RWPE2 (cell line): ENCODE results near the gene ISG20.

ENCODE experiments used
- ATAC-seq: fragments of 200-7000 bp; cut with Tn5 transposase; 3 replicates; pipeline ENCODE4 v1.9.1; 2021; ENCODE audit warnings: low read depth
- DNase-seq: peaks from one replicate; pipeline ENCODE4 v3.0.0-alpha.2; 2020; ENCODE audit warnings: low spot score
- H3K27ac ChIP-seq: fragments of 450-650 bp; 2 replicates; pipeline ENCODE4 v1.5.1; 2017; ENCODE audit warnings: mild to moderate bottlenecking; ENCODE audit not compliant: poor library complexity, severe bottlenecking
- H3K27me3 ChIP-seq: fragments of 250-450 bp; sonication (Bioruptor Pico); 2 replicates; pipeline ENCODE4 v1.5.1; 2021; ENCODE audit warnings: mild to moderate bottlenecking, moderate library complexity; ENCODE audit not compliant: insufficient read depth, poor library complexity, severe bottlenecking
- H3K36me3 ChIP-seq: fragments of 250-450 bp; sonication (Bioruptor Pico); 2 replicates; pipeline ENCODE4 v1.5.1; 2020; ENCODE audit warnings: low read depth, mild to moderate bottlenecking, moderate library complexity
- H3K4me1 ChIP-seq: fragments of 250-450 bp; sonication (Bioruptor Pico); 2 replicates; pipeline ENCODE4 v1.5.1; 2021; ENCODE audit warnings: mild to moderate bottlenecking, moderate library complexity; ENCODE audit not compliant: insufficient read depth, poor library complexity, severe bottlenecking
- H3K4me3 ChIP-seq: fragments of 250-450 bp; sonication (Bioruptor Pico); 2 replicates; pipeline ENCODE4 v1.5.1; 2021; ENCODE audit warnings: mild to moderate bottlenecking, moderate library complexity; ENCODE audit not compliant: severe bottlenecking
- H3K9me3 ChIP-seq: fragments of 250-450 bp; sonication (Bioruptor Pico); 2 replicates; pipeline ENCODE4 v1.5.1; 2021; ENCODE audit warnings: mild to moderate bottlenecking, moderate library complexity; ENCODE audit not compliant: severe bottlenecking
- TF ChIP-seq, protein P1 (sequence below): fragments of 450-650 bp; IDR thresholded peaks from one replicate; pipeline ENCODE4 v1.5.1; 2017; ENCODE audit warnings: mild to moderate bottlenecking, moderate library complexity; ENCODE audit not compliant: poor library complexity, severe bottlenecking

ISG20 gene

DNA sequence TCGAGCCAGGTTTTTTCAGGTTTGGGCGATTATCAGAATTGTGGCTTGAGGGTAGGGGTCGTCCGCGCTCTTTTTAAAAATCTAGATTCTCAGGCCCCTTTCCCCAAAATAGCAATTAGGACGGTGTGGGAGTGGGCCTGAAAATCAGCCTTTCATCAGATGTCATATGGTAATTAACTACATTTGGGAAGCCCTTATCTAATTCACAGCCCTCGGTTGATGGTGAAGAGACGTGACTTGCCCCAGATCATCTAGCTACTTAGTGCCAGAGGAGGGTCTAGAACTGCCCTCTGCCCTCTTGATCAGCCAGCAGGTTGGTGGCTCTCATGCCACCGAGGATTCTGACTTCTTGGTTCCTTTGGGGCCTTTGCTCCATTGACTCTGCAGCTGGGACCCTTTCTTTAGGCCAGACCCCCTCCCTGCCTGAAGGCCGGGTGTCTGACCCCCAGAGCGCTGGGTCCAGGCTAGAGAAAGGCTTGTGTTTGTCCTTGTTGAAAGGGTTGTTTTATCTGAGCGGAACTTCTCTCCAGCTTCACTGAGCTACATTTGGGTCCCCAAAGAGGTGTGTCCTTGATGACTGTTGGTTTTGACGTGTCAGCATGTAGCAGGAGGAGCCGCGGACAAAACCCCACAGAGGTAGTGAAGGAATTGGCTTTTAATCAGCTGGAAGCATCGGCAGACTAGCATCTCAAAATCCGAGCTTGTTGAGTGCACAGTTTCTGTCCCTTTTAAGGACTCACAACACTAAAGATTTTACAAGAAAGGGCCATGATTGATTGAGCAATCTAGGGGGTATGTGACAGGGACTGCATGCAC is 16.8 kb upstream of the ISG20 start:
- Histone ChIP-seq H3K4me1 (peaks cover 27% of the 10 kb centered on the region), H3K9me3 (no peaks in the 10 kb centered on the region), H3K27me3 (no peaks in the 10 kb centered on the region), H3K27ac (peak overlapping the region; percentile 90), H3K4me3 (peak overlapping the region; percentile 85), H3K36me3 (peaks cover 36% of the 10 kb centered on the region)
- DNase-seq (no peak), ATAC-seq (no peak)
- TF ChIP-seq, protein P1, sequence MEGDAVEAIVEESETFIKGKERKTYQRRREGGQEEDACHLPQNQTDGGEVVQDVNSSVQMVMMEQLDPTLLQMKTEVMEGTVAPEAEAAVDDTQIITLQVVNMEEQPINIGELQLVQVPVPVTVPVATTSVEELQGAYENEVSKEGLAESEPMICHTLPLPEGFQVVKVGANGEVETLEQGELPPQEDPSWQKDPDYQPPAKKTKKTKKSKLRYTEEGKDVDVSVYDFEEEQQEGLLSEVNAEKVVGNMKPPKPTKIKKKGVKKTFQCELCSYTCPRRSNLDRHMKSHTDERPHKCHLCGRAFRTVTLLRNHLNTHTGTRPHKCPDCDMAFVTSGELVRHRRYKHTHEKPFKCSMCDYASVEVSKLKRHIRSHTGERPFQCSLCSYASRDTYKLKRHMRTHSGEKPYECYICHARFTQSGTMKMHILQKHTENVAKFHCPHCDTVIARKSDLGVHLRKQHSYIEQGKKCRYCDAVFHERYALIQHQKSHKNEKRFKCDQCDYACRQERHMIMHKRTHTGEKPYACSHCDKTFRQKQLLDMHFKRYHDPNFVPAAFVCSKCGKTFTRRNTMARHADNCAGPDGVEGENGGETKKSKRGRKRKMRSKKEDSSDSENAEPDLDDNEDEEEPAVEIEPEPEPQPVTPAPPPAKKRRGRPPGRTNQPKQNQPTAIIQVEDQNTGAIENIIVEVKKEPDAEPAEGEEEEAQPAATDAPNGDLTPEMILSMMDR: no peak

DNA sequence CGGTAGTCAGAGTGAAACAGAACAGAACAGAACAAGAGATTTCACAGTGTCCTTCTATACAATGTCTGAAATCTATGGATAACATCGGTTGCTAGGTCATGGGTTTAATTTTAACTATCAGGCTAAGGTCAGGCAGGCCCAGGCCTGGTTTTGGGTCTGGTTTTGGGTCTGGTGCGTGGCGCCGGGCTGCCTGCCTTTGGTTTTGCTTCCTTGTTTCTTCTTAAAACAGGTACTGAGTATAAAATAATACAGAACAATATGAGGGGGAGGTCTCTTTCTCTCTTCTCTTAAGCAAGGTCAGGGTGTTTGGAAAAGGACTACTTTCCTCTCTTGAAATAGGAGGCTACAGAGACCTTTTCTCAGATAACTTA is 16.2 kb upstream of the ISG20 start:
- Histone ChIP-seq H3K4me3 (peak overlapping the region; percentile 85), H3K27ac (peak overlapping the region; percentile 90), H3K27me3 (no peaks in the 10 kb centered on the region), H3K9me3 (no peaks in the 10 kb centered on the region), H3K4me1 (peaks cover 33% of the 10 kb centered on the region), H3K36me3 (peaks cover 42% of the 10 kb centered on the region)
- no peak for ATAC-seq
- DNase-seq: no peak
- TF ChIP-seq, protein P1: no peak

DNA sequence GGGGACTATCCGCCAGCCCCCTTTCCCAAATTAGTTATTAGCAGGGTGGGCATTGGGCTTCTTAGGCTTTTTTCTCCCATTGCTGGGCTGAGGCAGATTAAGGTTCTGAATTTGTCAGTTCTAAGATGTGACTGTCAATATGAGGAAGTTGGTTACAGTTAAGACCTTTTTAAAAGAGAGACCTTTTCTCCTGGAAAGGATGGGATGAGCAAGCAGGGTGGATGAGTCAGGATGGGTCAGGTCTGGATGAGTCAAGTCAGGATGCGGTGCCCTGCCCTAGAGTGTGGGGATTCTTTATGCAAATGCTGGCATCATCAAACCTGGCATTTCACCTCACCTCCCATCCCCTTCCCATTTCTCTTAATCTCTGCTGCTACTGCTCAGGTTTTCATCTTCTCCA is 15.8 kb upstream of the ISG20 start:
- H3K27ac ChIP-seq: peak overlapping the region; percentile 90
- peak overlapping the region; percentile 85 for H3K4me3 ChIP-seq
- peak; percentile 89 for ATAC-seq
- no peaks in the 10 kb centered on the region for H3K9me3 ChIP-seq
- TF ChIP-seq, protein P1: no peak
- peaks cover 33% of the 10 kb centered on the region for H3K4me1 ChIP-seq
- peaks cover 46% of the 10 kb centered on the region for H3K36me3 ChIP-seq
- DNase-seq: peak; percentile 96
- no peaks in the 10 kb centered on the region for H3K27me3 ChIP-seq

DNA sequence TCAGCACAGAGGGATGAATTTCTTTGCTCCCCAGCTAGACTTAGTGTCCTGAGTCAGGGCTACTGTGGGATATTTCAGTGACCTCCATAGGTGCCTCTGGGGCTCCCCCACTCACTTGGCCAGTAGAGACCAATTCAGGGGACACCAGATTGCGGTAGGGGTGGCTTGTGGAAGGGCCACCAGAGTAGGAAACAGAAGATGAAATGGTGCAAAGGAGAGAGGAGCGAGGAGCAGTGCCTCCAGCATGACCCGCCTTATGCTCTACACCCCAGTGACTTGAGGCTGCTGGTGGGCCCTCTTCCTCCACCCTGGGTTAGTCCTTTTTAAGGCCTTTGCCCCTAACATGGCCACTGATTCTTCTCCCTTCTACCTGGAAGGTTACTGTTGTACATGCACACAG is 15.2 kb upstream of the ISG20 start:
- no peaks in the 10 kb centered on the region for H3K9me3 ChIP-seq
- H3K36me3 ChIP-seq: peaks cover 52% of the 10 kb centered on the region
- ATAC-seq (no peak), DNase-seq (no peak)
- no peak overlapping the region for H3K4me3 ChIP-seq
- H3K4me1 ChIP-seq: peaks cover 33% of the 10 kb centered on the region
- H3K27me3 ChIP-seq: no peaks in the 10 kb centered on the region
- H3K27ac ChIP-seq: peak overlapping the region; percentile 90
- TF ChIP-seq, protein P1: no peak
